ENCODE data around the gene MRGPRG. TPM values are rescaled to one million over a fixed set of nuclear protein-coding genes. Genes with fewer than 3 reads are reported as not detected.

Gene MRGPRG
- total RNA-seq, 1 experiment from 2014 or later: not detected

DNA sequence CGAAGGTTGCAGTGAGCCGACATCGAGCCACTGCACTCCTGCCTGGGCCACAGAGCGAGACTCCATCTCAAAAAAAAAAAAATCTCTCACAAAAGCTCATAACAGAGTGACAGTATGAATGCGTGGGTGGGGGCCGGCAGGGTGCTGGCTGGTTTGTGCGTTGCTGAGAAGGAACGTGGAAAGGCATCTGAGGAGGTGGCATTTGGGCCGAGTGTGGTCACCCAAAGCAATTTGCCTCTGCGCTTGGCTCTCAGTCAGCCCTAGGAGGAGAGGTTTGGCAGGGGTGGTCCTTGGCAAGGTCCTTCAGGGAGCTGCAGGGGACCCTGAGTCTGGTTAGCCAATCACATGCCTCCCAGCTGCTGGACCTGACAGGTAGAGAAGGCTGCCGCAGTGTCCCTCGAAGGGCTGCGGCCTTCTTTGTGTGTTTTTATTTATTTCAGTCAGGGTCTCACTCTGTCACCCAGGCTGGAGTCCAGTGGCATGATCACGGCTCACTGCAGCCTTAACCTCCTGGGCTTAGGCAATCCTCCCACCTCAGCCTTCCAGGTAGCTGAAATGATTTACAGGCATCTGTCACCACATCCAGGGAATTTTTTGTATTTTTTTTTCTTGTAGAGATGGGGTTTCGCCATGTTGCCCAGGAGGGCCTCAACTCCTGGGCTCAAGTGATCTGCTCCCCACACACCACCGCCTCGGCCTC is 30.0 kb downstream of the MRGPRG start (continued):
- TF ChIP-seq, protein P1, sequence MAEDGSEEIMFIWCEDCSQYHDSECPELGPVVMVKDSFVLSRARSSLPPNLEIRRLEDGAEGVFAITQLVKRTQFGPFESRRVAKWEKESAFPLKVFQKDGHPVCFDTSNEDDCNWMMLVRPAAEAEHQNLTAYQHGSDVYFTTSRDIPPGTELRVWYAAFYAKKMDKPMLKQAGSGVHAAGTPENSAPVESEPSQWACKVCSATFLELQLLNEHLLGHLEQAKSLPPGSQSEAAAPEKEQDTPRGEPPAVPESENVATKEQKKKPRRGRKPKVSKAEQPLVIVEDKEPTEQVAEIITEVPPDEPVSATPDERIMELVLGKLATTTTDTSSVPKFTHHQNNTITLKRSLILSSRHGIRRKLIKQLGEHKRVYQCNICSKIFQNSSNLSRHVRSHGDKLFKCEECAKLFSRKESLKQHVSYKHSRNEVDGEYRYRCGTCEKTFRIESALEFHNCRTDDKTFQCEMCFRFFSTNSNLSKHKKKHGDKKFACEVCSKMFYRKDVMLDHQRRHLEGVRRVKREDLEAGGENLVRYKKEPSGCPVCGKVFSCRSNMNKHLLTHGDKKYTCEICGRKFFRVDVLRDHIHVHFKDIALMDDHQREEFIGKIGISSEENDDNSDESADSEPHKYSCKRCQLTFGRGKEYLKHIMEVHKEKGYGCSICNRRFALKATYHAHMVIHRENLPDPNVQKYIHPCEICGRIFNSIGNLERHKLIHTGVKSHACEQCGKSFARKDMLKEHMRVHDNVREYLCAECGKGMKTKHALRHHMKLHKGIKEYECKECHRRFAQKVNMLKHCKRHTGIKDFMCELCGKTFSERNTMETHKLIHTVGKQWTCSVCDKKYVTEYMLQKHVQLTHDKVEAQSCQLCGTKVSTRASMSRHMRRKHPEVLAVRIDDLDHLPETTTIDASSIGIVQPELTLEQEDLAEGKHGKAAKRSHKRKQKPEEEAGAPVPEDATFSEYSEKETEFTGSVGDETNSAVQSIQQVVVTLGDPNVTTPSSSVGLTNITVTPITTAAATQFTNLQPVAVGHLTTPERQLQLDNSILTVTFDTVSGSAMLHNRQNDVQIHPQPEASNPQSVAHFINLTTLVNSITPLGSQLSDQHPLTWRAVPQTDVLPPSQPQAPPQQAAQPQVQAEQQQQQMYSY (CRISPR knock-in tag; IDR thresholded peaks at IDR 0.05): no peak
- TF ChIP-seq NR1H2 (CRISPR knock-in tag; IDR thresholded peaks at IDR 0.05) (no peak), ZNF423 (CRISPR knock-in tag; IDR thresholded peaks at IDR 0.05) (no peak), ZBTB21 (CRISPR knock-in tag; IDR thresholded peaks at IDR 0.05; ENCODE audit: borderline replicate concordance) (no peak), AR (CRISPR knock-in tag; IDR thresholded peaks at IDR 0.05) (no peak), RELA (CRISPR knock-in tag; IDR thresholded peaks at IDR 0.05; ENCODE audit: borderline replicate concordance) (no peak), ZNF317 (CRISPR knock-in tag; IDR thresholded peaks at IDR 0.05; ENCODE audit: borderline replicate concordance, low read depth) (no peak)
- TF ChIP-seq, protein P2, sequence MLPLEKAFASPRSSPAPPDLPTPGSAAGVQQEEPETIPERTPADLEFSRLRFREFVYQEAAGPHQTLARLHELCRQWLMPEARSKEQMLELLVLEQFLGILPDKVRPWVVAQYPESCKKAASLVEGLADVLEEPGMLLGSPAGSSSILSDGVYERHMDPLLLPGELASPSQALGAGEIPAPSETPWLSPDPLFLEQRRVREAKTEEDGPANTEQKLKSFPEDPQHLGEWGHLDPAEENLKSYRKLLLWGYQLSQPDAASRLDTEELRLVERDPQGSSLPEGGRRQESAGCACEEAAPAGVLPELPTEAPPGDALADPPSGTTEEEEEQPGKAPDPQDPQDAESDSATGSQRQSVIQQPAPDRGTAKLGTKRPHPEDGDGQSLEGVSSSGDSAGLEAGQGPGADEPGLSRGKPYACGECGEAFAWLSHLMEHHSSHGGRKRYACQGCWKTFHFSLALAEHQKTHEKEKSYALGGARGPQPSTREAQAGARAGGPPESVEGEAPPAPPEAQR (CRISPR knock-in tag; IDR thresholded peaks at IDR 0.05): no peak

GRCh38 chr11:3186166-3186953 is 32.3 kb downstream of the MRGPRG start:
- no peak overlapping the region for H3K4me3 Mint-ChIP-seq
- TF ChIP-seq ZNF532 (CRISPR knock-in tag; IDR thresholded peaks at IDR 0.05; ENCODE audit: borderline replicate concordance) (no peak), FOXK1 (CRISPR knock-in tag; IDR thresholded peaks at IDR 0.05) (no peak), ZNF121 (CRISPR knock-in tag; IDR thresholded peaks at IDR 0.05) (no peak), KAT7 (CRISPR knock-in tag; IDR thresholded peaks at IDR 0.05; ENCODE audit: borderline replicate concordance) (no peak), GTF2I (CRISPR knock-in tag; conservative IDR thresholded peaks at IDR 0.05) (no peak), NFATC4 (CRISPR knock-in tag; IDR thresholded peaks at IDR 0.05) (no peak), CREB1 (CRISPR knock-in tag; IDR thresholded peaks at IDR 0.05) (no peak), SMAD3 (CRISPR knock-in tag; IDR thresholded peaks at IDR 0.05; ENCODE audit: borderline replicate concordance) (no peak), USF1 (CRISPR knock-in tag; IDR thresholded peaks at IDR 0.05) (no peak), ZNF219 (CRISPR knock-in tag; IDR thresholded peaks at IDR 0.05; ENCODE audit: borderline replicate concordance) (no peak)
- TF ChIP-seq, protein P3, sequence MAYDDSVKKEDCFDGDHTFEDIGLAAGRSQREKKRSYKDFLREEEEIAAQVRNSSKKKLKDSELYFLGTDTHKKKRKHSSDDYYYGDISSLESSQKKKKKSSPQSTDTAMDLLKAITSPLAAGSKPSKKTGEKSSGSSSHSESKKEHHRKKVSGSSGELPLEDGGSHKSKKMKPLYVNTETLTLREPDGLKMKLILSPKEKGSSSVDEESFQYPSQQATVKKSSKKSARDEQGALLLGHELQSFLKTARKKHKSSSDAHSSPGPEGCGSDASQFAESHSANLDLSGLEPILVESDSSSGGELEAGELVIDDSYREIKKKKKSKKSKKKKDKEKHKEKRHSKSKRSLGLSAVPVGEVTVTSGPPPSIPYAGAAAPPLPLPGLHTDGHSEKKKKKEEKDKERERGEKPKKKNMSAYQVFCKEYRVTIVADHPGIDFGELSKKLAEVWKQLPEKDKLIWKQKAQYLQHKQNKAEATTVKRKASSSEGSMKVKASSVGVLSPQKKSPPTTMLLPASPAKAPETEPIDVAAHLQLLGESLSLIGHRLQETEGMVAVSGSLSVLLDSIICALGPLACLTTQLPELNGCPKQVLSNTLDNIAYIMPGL (CRISPR knock-in tag; IDR thresholded peaks at IDR 0.05): no peak
- H3K27ac Mint-ChIP-seq: no peak overlapping the region
- ATAC-seq (no peak), DNase-seq (ENCODE audit: low spot score) (no peak)
- CTCF ChIA-PET: interaction anchor here (1.1 kb wide), 1 partner anchor 50 kb away, joined by 3 read pairs; no protein-coding TSS in a partner anchor
- peaks cover 12% of the 10 kb centered on the region for H3K27me3 Mint-ChIP-seq (ENCODE audit: low read depth)
- H3K36me3 Mint-ChIP-seq: no peaks in the 10 kb centered on the region
- POLR2A ChIA-PET: no interaction called here
- H3K4me1 Mint-ChIP-seq: peaks cover 36% of the 10 kb centered on the region
- no peaks in the 10 kb centered on the region for H3K9me3 Mint-ChIP-seq
